Iris pigment epithelial cell (primary cell): ENCODE results near the gene CD300LD.
"Not testable (repeated sequence)": the region's sequence is repeated elsewhere in the genome, so short reads cannot be mapped to it uniquely, and the experiment has no call there.

Experiments
- DNase-seq: peaks from one replicate; pipeline ENCODE4 v3.0.0-alpha.2; 2011; ENCODE audit warnings: low read depth

The CD300LD gene

DNA sequence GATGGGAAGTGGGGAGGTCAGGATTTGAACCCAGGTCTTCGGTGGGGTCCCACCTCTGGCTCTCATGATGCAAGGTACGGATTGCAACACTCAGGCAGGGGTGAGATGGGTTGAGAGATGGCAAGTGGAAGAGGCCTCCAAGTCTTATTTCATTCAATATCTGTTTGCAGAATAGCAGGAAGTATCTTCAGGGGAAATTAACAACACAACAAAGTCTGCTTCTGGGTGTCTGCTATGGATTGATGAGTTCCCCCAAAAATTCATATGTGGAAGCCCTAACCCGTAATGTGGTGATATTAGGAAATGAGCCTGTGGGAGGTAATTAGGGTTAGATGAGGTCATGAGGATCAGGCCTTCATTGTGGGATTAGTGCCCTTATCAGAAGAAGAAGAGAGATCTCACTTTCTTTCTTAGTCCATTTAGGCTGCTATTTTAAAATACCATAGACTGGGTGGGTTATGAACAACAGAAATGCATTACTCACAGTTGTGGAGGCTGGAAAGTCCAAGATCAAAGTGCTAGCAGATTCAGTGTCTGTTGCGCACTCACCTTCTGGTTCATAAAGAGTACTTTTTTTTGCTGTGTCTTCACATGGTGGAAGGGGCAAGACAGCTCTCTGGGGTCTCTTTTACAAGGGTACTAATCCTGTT is 20.3 kb downstream of the CD300LD start:
- no peak for DNase-seq

- peak; percentile 95 for DNase-seq
These were observed 22.8 kb downstream of the CD300LD start for GRCh38 chr17:74569020-74570003.

DNA sequence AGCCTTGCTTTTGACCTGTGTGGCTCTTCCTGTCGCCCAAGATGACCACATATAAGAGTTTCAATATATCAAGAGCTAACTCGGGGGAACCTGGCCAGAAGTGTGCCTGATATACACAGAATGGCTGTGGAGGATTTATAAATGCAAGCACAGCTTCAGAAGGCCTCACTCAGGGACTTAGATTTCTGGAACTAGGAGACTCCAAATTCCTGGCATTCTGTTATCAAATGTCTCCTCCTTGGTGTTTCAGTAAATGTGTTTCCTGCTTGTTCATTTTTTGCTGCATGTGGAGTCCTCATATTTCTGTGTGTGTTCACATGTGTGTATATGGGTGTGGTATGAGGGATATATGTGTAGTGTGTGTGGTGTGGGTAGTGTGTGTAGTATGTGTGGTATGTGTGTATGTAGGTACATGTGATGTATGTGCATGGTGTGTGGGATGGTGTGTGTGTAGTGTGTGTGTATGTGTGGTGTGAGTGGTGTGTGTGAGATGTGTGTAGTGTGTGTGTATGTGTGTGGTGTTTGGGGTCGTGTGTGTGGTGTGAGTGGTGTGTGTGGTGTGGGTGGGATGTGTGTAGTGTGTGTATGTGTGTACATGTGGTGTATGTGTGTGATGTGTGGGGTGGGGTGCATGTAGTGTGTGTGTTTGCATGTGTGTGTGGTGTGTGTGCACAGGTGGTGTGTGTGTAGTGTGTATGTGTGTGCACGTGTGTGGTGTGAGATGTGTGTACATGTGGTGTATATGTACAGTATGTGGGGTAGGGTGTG is 23.8 kb downstream of the CD300LD start:
- DNase-seq, result no peak

DNA sequence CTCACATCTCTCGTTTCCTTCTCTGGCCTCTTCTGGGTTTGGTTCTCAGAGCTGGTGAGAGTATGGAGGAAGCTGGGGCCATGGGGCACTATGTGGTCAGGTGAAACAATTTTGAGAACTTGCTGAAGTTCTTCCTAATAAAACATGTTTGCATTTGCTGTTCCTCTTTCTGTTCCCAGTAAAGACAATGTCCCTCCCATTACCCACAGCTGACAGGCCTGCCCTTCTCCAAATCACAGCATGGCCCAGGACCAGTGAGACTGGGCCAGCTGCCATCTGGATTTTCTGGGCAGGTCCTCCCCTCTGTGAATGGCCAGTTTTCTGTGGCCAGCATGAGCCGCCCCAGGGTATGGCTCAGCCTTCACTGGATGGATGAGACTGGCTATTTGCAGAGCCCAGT is 24.7 kb downstream of the CD300LD start, which contains the start of gene CD300H:
Gene CD300H, minus strand, starts transcription at position 113 of the 400 bp plus-strand sequence.
- DNase-seq, result no peak

DNA sequence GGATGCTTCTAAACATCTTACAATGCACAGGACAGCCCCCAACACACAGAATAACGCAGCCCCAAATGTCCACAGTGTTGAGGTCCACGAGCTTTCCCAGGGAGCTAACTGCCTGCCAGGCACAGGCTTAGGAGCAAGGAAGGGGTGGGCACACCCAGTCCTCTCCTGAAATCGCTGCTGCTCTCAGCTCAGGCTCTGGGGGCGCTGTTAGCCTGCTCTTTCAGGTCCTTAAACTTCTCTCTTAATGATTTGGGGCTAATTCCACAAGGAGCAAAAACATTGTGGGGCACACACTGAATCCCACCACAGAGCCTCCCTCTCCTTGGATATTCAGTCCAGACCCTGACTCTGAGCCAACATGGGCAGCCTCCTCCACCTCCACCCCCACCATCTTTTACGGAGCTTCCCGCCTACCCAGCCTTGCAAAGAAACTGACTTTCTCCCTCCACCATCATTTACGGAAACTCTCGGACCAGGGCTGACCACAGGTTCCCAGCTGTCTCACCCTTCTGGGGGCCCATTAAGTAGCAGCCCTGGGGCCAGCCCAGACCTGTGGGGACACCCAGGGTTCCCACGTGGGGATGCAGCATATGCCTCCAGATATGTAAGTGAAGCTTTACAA is 25.8 kb downstream of the CD300LD start:
- peak; percentile 15 for DNase-seq

GRCh38 chr17:74565126-74565525 is 27.0 kb downstream of the CD300LD start:
- DNase-seq, result no peak

DNA sequence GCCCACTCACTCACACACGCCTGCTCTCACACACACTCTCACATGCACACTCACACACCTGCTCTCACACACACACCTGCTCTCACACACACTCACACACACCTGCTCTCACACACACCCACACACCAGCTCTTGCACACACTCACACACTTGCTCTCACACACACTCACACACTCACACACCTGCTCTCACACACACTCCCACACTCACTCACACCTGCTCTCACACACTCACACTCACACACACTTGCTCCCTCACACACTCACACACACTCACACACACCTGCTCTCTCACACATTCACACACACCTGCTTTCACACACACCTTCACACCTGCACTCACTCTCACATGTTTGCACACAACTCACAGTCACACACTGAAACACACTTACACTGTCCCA is 28.7 kb downstream of the CD300LD start:
- DNase-seq, result no peak

- DNase-seq, result no peak
These were observed 30.5 kb downstream of the CD300LD start for GRCh38 chr17:74561586-74561985.

DNA sequence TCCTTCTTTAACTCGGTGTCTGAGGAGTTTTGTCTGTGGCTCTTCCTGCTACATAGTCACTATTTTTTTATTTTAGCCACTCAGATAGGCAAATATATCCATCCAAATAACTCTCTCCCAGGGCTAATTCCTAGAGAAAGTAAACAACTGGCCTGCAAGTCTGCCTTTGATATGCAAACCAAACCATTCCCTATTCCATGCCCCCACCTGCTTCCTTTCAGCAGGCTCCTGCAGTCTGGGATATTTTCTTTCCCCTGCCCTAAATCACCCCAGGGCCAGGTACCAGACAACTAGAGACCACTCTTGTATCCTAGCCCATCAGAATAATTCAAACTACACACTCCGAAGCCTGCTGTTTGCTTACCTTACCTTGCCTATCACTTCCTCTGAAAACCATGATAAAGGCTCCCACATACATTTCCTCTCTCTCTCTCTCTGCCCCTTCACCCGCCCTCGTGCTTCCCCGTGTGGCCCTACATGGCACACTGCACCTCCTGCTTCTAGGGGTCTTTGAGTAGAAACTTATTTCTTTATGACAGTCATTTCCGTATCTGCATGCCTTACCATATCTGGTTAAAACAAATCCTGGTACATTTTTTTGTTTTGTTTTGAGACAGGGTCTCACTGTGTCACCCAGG is 33.1 kb downstream of the CD300LD start:
- DNase-seq, result no peak

DNA sequence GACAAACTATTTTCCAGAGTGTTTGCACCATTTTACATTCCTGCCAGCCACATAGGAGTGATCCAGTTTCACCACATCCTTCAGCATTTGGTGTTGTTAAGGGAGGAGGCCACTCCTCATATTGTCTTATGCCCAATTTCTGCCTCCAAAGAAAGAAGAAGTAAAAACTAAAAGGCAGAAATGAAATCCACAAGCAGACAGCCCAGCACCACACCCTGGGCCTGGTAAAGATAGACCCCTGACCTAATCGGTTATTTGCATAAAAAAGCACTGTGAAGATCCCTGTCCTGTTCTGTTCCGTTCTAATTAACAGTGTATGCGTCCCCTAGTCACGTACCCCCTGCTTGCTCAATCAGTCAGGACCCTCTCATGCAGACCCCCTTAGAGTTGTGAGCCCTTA is 33.7 kb downstream of the CD300LD start:
- not testable (repeated sequence) for DNase-seq

DNA sequence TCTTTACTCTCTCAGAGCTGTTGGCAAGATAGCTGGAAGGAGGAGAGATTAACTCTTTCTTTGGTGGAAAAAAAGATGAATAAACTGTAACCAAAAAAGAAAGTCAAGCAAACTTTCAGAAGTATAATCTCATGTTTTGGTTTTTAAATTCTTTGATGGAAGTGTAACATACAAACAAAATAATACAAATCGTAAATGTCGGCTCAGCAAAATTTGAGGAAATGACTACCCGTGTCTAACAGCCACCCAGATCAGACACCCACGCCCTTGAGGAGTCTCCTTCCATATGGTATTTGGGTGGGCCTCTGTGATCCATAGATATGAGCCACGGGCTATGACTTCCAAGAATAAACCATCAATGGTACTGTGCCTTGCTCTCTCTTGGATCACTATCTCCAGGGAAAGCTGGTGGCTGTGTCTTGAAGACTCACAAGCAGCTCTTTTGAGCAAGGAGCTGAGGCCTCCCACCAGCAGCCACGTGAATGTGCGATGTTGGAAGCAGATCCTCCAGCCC is 36.6 kb downstream of the CD300LD start:
- DNase-seq, result no peak

- DNase-seq, result no peak
These were observed 37.2 kb downstream of the CD300LD start for GRCh38 chr17:74554909-74555308.

DNA sequence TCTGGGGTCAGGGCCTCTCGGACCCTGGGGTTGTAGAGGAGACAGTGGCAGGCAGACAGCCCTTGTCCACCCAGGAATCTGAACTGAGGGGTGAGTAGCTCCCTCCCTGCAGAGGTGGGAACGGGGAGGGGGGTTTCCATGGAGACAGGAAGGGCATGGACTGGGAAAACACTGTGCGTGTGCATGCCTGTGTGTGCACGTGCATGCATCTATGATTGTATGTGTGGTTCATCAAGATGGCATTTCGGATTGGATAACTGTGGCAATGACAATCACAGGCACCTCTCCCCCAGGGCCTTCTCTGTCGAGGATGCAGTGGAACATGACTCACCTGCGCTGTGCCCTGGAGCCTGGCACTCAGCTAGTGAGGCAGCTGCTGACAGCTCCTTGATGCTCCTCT is 40.0 kb downstream of the CD300LD start:
- no peak for DNase-seq

- no peak for DNase-seq
These were observed 41.5 kb downstream of the CD300LD start for GRCh38 chr17:74550602-74551001.

DNA sequence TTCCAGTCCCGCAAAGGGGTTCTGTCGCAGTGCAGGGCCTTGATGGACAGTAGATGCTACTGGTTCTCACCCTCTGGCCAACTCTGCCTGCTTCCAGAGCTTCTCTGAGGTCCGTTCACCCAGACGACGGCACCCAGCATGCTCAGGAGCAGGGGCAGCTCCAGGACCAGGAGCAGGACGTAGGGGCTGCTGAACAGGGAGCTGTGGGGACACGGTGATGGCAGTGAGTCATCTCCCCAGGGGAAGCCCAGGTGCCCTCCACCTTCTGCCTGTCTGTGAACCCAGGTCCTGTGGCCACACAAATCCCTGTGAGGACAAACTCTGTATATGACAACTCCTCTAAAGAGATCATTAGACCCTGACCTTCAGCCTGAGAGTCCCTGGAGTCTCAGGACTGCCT is 42.7 kb downstream of the CD300LD start:
- DNase-seq, result no peak

GRCh38 chr17:74547736-74548135 is 44.3 kb downstream of the CD300LD start:
- no peak for DNase-seq

- DNase-seq, result no peak
These were observed 44.8 kb downstream of the CD300LD start for GRCh38 chr17:74547264-74547663.

DNA sequence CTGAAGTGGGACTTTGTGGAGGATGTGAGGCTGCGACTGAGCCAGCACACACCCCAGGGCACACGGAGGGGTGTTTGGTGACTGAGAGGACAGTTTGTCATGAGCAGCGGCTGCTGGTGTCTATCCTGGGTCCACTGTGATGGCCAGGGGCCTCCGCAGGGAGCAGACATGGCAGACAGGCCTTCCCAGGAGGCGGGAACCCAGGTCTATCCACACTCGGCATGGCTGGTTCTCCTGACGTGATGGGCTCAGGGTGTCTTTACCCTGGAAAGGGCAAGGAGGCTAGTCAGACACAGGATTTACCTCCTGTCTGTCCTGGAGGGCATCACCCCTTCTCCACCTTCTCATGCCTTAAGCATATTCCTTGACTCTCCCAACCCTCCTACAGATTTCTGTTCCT is 45.5 kb downstream of the CD300LD start:
- no peak for DNase-seq

GRCh38 chr17:74545843-74546230 is 46.2 kb downstream of the CD300LD start, which contains the start of gene CD300C:
TSS of gene CD300C (minus strand) at chr17:74546115. CDS start at chr17:74545782, 333 bp downstream.
- DNase-seq, result no peak

- DNase-seq, result no peak
These were observed 46.9 kb downstream of the CD300LD start for GRCh38 chr17:74544991-74545842.
